ENCODE measurements around the gene RNF26.

The RNF26 gene

GRCh38 chr11:119316016-119316728, 18.2 kb upstream of the RNF26 start:
- DNase-seq: no peak

DNA sequence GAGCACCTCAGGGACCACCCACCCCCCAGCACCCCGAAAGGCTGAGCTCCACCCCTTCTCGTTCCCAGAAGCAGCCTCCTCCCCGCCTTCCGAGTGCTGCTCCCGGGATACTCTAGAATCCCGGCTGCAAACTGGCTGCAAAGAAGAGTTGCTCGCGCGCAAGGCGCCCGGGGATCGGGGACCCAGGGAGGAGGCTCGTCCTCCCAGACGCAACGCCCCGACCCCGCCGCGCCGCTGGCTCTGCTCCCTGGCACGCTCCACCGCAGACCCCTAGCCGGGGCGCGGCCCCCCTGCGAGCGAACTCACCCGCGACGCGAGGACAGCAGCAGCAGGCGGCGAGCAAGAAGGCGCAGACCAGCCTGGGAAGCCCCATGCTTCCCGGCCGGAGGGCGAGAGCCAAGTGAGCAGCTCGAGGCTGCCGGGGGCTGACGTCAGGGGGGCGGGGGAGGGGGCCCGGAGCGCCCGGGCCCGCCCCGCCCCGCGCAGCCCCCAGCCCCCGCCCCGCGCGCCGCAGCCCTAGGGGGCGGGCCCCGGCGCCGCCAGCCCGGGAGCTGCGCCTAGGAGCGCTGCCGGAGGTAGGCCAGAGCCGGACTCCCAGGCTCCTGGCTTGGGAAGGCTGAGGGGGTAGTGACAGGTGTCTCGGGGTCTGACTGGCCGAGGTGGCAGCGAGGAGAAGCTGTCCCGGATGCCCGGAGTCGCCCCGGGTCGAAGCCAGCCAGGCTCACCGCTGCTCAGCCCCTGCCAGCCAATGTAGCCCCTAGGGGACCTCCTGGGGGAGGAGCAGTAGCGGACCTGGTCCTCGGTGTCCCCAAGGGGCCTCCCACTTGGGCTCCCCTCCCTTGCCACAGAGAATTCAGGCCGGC, 17.4 kb upstream of the RNF26 start, which contains the start of gene MCAM:
Gene MCAM (minus strand): TSS at position 402 of the 863 bp plus-strand sequence. CDS start 29 bp downstream, at position 373.
- DNase-seq: no peak

GRCh38 chr11:119317592-119318239, 16.6 kb upstream of the RNF26 start:
- DNase-seq: no peak

GRCh38 chr11:119318240-119319135, 15.8 kb upstream of the RNF26 start:
- no peak for DNase-seq

GRCh38 chr11:119319136-119319699, 15.1 kb upstream of the RNF26 start:
- DNase-seq: no peak

- no peak for DNase-seq
Measured at GRCh38 chr11:119319700-119320239, 14.6 kb upstream of the RNF26 start.

DNA sequence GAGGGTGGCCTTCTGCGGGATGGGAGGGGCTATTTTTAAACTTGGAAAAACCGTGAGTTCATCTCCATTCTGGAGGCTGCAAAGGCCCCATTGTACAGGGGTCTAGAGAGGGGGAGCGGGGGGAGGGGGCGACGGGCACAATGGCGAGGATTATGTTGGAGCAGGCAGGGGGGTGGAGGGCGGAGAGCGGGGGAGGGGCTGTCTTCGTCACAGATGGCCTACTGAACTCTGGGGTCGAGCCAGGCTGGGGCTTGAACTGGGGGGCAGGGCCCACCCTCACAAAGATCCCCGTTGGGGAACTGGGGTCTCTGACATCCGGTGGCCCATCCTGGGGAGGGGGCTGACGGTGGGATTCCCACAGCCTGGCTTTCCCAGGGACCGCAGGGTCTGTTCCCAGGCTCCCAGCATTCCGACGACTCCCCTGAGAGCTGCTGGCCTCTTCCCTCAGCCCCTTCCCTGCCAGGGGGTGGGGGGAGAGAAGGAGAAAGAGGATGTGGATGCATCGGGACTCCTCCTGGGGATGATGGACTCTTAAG, 14.0 kb upstream of the RNF26 start:
- no peak for DNase-seq

- DNase-seq: peak; percentile 40
Measured at GRCh38 chr11:119320776-119321524, 13.4 kb upstream of the RNF26 start.

DNA sequence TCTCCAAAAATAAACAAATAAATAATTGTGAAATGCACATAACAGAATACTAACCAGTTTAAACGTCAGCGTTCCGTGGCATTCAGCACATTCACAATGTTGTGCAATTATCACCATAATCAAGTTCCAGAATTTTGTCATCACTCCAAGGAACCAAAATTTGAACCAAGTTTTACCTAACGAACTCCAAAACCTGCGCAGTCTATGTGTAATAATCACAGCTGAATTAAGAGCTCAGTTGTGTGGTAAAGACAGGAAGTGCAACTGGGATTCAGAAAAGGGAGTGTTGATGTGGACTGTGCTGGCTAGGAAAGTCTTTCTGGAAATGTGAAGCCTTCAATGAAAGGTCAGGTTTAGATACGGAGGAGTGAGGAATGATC, 12.0 kb upstream of the RNF26 start:
- DNase-seq: no peak

- no peak for DNase-seq
Measured at GRCh38 chr11:119322921-119323531, 11.3 kb upstream of the RNF26 start.

GRCh38 chr11:119323532-119324033, 10.7 kb upstream of the RNF26 start:
- DNase-seq: peak; percentile 76

GRCh38 chr11:119324189-119324588, 10.1 kb upstream of the RNF26 start:
- no peak for DNase-seq

DNA sequence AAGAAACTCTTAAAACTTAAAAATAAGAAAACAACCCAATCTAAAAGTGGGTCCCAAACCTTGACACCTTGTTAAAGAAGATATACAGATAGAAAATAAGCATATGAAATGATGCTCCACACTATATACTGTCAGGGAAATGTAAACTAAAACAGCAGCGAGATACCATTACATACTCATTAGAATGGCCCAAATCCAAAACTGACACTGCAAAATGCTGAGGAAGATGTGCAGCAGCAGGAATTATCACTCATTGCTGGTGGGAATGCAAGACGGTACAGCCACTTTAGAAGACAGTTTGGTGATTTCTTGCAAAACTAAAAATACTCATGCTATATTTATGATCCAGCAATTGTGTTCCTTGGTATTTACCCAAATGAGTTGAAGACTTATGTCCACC, 5.0 kb upstream of the RNF26 start:
- DNase-seq: no peak

DNA sequence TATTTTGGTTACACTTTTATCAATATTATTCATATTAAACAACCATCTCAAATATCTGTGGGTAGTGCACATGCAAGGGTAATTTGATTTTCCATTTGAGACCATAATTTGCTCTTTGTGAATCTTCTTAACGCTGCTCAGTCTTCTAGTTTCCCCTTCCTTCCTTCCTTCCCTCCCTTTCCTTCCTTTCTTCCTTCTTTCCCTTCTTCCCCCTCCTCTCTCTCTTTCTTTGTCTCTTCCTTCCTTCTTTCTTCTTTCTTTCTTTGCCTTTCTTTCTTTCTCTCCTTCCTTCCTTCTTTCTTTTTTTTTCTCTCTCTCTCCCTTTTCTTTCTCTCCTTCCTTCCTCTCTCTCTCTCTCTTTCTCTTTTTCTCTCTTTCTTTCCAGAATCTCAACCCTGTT, 4.1 kb upstream of the RNF26 start:
- DNase-seq: no peak

GRCh38 chr11:119332111-119332765, 2.1 kb upstream of the RNF26 start:
- DNase-seq: no peak

GRCh38 chr11:119335091-119335654, 846 bp downstream of the RNF26 start:
- no peak for DNase-seq

DNA sequence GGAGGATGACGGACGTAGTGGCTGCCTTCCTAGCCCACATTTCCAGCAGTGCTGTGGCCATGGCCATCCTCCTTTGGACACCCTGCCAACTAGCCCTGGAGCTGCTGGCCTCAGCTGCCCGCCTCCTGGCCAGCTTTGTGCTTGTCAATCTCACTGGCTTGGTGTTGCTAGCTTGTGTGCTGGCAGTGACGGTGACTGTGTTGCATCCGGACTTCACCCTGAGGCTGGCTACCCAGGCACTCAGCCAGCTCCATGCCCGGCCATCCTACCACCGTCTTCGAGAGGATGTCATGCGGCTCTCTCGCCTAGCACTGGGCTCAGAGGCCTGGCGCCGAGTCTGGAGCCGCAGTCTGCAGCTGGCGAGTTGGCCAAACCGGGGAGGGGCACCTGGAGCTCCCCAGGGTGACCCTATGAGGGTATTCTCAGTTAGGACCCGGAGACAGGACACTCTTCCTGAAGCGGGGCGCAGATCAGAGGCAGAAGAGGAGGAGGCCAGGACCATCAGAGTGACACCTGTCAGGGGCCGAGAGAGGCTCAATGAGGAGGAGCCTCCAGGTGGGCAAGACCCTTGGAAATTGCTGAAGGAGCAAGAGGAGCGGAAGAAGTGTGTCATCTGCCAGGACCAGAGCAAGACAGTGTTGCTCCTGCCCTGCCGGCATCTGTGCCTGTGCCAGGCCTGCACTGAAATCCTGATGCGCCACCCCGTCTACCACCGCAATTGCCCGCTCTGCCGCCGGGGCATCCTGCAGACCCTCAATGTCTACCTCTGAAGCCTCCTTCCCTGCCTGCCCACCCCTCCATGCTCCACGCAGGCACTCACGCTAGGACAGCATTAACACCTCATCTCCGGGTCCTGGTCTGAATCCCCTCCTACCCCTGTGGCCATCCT, 1.6 kb downstream of the RNF26 start:
- DNase-seq: no peak

Data from stimulated activated CD4-positive, alpha-beta T cell treated with anti-CD3 and anti-CD28 coated beads, Interleukin-12 subunit alpha, Interleukin-12 subunit beta, amount 100 ng/mL, for 4 hours (primary cell).